Adipose tissue (tissue), 3 donors: Measurements from ENCODE around the gene IQSEC3. TPM values are rescaled to one million over a fixed set of nuclear protein-coding genes. Genes with fewer than 3 reads are reported as not detected.
"Not testable (repeated sequence)": the region's sequence is repeated elsewhere in the genome, so short reads cannot be mapped to it uniquely, and the experiment has no call there.

Experiments
- H3K27ac ChIP-seq: one replicate; pipeline ENCODE4 v1.5.1; 2013; ENCODE audit warnings: low read depth, low read length
- WGBS, 3 donors: extraction: QIAGEN DNeasy Blood & Tissue Kit; methylation state at CpG; one replicate each; pipeline ENCODE4 v1.1.7; 2013; 5-methylcytosine and 5-hydroxymethylcytosine counted together
- polyA plus RNA-seq, 3 donors: library from polyadenylated mRNA; stranded (reverse); fragments of 200-250 nt; gene quantifications; one replicate each; pipeline ENCODE4 v1.2.3, GENCODE V29; 2013
- donor health status: healthy with polysubstance abuse.
- donor health status: Bipolar disorder and iron deficiency.
- donor health status: healthy.

The IQSEC3 gene
- polyA plus RNA-seq = 1 to 10 TPM in 2 of 3 donors, under 1 TPM in 1; 0.61 to 5.2 (median 5.2) TPM

GRCh38 chr12:66428-66781 is at the start of gene IQSEC3:
Gene IQSEC3, plus strand, starts transcription at chr12:66767. Its CDS starts 116 bp downstream, at chr12:66883.
- not testable (repeated sequence) for H3K27ac ChIP-seq
- WGBS, 3 donors = 0 to 2% (median 0%) methylated on average over 1 to 11 of the region's 27 CpGs

GRCh38 chr12:17370-18340 is 48.9 kb upstream of the IQSEC3 start:
- 92 to 97% (median 96%) methylated on average over 11 to 17 of the region's 23 CpGs for WGBS, 3 donors
- H3K27ac ChIP-seq = not testable (repeated sequence)

DNA sequence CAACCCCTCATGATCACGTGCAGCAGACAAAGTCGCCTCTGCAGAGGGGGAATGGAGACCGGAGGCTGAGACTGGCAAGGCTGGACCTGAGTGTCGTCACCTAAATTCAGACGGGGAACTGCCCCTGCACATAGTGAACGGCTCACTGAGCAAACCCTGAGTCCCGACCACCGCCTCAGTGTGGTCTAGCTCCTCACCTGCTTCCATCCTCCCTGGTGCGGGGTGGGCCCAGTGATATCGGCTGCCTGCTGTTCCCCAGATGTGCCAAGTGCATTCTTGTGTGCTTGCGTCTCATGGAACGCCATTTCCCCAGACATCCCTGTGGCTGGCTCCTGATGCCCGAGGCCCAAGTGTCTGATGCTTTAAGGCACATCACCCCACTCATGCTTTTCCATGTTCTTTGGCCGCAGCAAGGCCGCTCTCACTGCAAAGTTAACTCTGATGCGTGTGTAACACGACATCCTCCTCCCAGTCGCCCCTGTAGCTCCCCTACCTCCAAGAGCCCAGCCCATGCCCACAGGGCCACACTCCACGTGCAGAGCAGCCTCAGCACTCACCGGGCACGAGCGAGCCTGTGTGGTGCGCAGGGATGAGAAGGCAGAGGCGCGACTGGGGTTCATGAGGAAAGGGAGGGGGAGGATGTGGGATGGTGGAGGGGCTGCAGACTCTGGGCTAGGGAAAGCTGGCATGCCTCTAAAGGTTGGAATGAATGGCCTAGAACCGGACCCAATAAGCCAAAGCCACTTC is 47.6 kb upstream of the IQSEC3 start:
- 91 to 96% (median 93%) methylated on average over 9 to 20 of the region's 26 CpGs for WGBS, 3 donors
- not testable (repeated sequence) for H3K27ac ChIP-seq

DNA sequence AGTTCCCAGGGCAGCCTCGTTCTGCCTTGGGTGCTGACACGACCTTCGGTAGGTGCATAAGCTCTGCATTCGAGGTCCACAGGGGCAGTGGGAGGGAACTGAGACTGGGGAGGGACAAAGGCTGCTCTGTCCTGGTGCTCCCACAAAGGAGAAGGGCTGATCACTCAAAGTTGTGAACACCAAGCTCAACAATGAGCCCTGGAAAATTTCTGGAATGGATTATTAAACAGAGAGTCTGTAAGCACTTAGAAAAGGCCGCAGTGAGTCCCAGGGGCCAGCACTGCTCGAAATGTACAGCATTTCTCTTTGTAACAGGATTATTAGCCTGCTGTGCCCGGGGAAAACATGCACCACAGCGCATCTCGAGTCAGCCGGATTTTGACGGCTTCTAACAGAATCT is 46.7 kb upstream of the IQSEC3 start:
- WGBS, 3 donors = 90 to 91% (median 91%) methylated on average over 6 to 7 of the region's 11 CpGs
- H3K27ac ChIP-seq = not testable (repeated sequence)

- H3K27ac ChIP-seq = no peak overlapping the region
- WGBS, 3 donors = 64 to 70% (median 66%) methylated on average over 6 of the region's 6 CpGs
Measured at GRCh38 chr12:20757-21156, 45.8 kb upstream of the IQSEC3 start.

DNA sequence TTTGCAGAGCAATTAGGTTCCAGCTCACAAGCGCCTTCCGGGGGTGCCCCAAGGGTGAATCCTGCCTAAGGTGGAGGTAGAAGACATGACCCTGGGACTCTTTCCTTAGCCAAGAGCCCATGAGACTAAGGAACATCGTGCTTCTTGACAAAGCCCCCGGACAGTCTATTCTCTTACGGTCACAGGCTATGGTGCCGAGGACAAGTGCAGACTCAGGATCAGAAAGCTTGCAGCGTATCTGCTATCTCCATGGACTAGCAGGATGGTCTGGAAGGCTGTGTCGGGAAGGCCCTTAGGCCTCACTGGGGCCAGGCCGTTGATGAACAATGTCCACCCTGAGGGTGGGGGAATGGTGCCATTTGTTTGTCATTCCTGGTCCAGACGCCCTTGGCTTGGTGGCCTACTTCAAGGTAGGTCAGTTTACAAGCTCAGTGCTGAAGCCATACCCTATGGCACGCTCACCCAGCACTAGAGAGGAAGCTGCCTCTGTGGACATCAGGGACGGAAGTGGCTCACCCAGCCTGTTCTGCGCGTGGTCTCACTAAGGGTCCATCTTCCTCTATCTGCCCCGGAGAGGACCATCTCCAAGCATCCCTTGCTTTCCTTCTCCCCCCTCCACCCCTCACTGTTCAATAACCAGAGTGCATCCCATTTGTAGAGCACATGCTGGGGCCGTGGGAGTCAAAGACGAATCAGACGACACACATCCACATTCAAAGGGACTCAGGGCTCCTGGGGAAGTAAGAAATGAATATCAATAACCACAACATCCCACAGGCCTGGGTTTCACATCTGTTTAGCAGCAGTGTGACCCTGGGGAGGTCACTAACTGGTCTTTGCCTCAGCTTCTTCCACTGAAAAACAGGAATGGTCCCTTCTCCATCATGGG is 45.0 kb upstream of the IQSEC3 start:
- 74 to 86% (median 78%) methylated on average over 18 of the region's 18 CpGs for WGBS, 3 donors
- no peak overlapping the region for H3K27ac ChIP-seq

- no peak overlapping the region for H3K27ac ChIP-seq
- WGBS, 3 donors = 67 to 76% (median 75%) methylated on average over 4 of the region's 4 CpGs
Measured at GRCh38 chr12:22190-22529, 44.4 kb upstream of the IQSEC3 start.

GRCh38 chr12:22530-23201 is 43.9 kb upstream of the IQSEC3 start:
- WGBS, 3 donors = 74 to 87% (median 78%) methylated on average over 12 of the region's 12 CpGs
- no peak overlapping the region for H3K27ac ChIP-seq

- no CpG with 5 or more reads among the region's 5 CpGs for WGBS, 3 donors
- H3K27ac ChIP-seq = not testable (repeated sequence)
Measured at GRCh38 chr12:27904-28303, 38.7 kb upstream of the IQSEC3 start.

- 65 to 79% (median 68%) methylated on average over 5 to 9 of the region's 9 CpGs for WGBS, 3 donors
- not testable (repeated sequence) for H3K27ac ChIP-seq
Measured at GRCh38 chr12:38775-39174, 27.8 kb upstream of the IQSEC3 start.

DNA sequence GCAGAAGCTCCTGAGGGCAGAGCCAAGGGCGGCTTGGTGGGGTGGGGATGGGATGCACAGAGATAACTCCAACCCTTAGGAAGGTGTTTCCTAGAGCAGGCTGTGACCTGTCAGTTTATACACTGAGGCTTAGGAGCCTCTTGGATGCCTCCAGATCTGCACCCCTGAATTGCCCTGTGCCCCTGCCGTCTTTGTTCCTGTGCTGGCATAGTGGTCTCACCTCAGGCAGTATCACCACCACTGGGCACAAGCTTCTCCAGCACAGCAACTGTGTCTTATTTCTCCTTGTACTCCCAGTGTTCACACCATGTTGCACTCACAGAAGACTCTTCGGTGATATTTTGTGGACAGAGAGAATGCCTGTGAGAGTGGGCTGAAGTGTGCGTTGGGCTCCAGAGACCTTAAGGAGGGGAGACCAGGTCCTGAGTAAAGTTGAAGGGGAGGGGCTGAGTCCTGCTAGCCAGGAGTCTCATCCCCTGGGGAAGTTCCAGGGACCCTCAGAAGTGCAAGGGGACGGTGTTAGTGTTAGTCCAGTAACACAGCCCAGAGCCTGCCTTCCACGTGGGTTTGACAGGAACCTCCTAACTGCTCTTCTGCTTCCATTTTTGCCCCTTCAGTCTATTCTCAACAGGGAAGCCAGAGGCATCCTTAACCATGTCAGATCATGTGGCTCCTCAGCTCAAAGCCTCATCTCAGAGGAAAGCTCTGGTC is 26.9 kb upstream of the IQSEC3 start:
- WGBS, 3 donors = 73 to 76% (median 74%) methylated on average over 5 to 6 of the region's 6 CpGs
- not testable (repeated sequence) for H3K27ac ChIP-seq

DNA sequence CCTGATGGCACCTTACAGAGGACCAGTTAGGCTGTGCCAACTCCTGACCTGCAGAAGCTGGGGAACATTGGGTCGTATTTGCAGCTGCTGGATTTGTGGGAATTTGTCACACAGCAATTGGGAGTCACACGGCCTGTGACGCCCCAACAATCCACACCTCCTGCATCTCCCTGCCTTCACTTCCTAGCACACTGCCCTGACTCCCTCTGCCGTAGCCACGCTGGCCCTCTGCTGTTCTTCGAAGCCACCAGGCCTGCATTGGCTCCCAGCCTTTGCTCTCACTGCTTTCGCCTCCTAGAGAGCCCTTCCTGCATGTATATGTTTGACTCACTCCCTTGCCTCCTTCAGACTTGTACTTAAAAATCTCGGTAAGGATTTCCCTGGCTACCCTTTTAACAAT is 22.2 kb upstream of the IQSEC3 start:
- H3K27ac ChIP-seq = not testable (repeated sequence)
- 71 to 83% (median 80%) methylated on average over 7 to 8 of the region's 8 CpGs for WGBS, 3 donors

- 71 to 75% (median 72%) methylated on average over 5 to 6 of the region's 6 CpGs for WGBS, 3 donors
- H3K27ac ChIP-seq = not testable (repeated sequence)
Measured at GRCh38 chr12:45235-45990, 21.2 kb upstream of the IQSEC3 start.

- 67 to 77% (median 67%) methylated on average over 4 to 5 of the region's 5 CpGs for WGBS, 3 donors
- H3K27ac ChIP-seq = not testable (repeated sequence)
Measured at GRCh38 chr12:45991-46358, 20.6 kb upstream of the IQSEC3 start.

GRCh38 chr12:46542-46941 is 20.0 kb upstream of the IQSEC3 start:
- 60 to 68% (median 65%) methylated on average over 5 of the region's 5 CpGs for WGBS, 3 donors
- H3K27ac ChIP-seq = not testable (repeated sequence)

GRCh38 chr12:47699-48226 is 18.8 kb upstream of the IQSEC3 start:
- 67 to 88% (median 75%) methylated on average over 3 of the region's 3 CpGs for WGBS, 3 donors

DNA sequence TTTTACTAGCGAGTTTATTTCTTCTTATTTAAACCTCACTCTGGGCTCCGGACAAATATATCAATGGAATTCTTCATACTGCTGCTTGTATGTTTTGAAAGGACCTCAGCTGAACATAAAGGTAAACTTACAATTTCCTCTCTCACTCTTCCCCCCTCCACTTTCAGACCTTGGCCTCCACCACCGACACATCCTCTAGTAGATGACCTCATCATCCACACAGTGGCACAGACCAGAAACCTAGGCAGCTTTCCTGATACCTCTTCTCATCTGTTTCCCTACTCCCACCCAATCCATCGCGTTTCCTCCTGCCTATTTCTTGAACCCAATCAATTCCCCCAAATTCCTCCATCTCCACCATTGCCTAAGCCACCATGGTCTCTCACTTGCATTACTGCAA is 17.4 kb upstream of the IQSEC3 start:
- H3K27ac ChIP-seq = not testable (repeated sequence)
- 63 to 81% (median 78%) methylated on average over 5 of the region's 5 CpGs for WGBS, 3 donors

More at GRCh38 chr12:47699-48226, 18.8 kb upstream of the IQSEC3 start:
- not testable (repeated sequence) for H3K27ac ChIP-seq
